ENCODE measurements around the gene SLC29A2. TPM values are rescaled to one million over a fixed set of nuclear protein-coding genes. Genes with fewer than 3 reads are reported as not detected.

SLC29A2 gene
- polyA plus RNA-seq, 2 donors = 4.7 to 7.8 TPM

DNA sequence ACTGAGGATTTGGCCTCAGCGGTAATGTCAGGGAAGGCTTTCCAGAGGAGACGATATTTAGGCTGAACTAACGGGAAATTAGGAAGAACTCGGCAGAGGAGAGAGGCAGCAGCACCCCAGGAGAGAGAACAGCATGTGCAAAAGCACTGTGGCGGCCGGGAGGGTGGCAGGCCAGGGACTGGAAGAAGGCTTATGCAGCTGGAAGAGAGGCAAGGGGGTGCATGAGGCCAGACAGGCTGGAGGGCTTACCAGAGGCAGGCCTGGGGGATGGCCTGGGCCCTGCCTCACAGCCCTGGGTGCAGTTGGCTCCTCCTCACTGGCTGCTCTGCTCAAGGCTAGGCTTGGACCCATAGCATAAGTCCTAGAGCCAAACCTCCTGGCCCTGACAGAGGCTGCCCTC, 41.6 kb upstream of the SLC29A2 start:
- WGBS, 2 donors = 77 to 85% methylated on average over 6 of the region's 6 CpGs
- no peak overlapping the region for H3K27ac ChIP-seq (ENCODE audit: low read depth in 2 of 2, low read length in 1 of 2)
- no peaks in the 10 kb centered on the region for H3K9me3 ChIP-seq (ENCODE audit: control insufficient read depth in 2 of 2, insufficient read depth in 1 of 2, low read depth in 1 of 2, low read length in 1 of 2)
- H3K4me1 ChIP-seq (ENCODE audit: control insufficient read depth in 2 of 2, insufficient read depth in 2 of 2, low read length in 1 of 2) = peaks cover 2 to 7% of the 10 kb centered on the region in 2 donors
- no peaks in the 10 kb centered on the region for H3K27me3 ChIP-seq (ENCODE audit: control insufficient read depth in 1 of 2, insufficient read depth in 2 of 2, low read length in 2 of 2)
- H3K36me3 ChIP-seq (ENCODE audit: control insufficient read depth in 2 of 2, insufficient read depth in 2 of 2, low read length in 1 of 2) = no peaks in the 10 kb centered on the region
- H3K4me3 ChIP-seq (ENCODE audit: low read depth in 1 of 2, low read length in 2 of 2) = no peak overlapping the region

DNA sequence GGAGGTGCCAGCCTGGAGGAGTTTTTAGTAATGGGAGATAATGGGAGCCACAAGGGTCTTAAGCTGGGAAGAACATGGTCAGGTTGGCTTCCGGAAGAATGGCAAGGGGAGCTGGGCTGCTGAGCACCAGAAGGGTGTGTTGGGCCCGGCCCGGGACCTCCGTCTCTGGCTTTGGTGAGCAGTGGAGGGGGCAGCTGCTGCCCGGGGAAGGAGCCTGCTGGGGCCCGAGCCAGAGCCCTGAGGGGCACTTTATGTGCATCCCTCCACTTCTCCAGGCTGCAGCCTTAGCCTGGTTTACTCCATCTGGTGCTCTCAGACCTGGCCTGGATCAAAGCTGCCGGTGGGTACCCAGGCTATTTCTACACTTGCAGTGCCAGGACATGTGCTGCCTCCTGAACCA, 40.5 kb upstream of the SLC29A2 start:
- Histone ChIP-seq H3K27me3 (ENCODE audit: control insufficient read depth in 1 of 2, insufficient read depth in 2 of 2, low read length in 2 of 2) (no peaks in the 10 kb centered on the region), H3K36me3 (ENCODE audit: control insufficient read depth in 2 of 2, insufficient read depth in 2 of 2, low read length in 1 of 2) (no peaks in the 10 kb centered on the region), H3K9me3 (ENCODE audit: control insufficient read depth in 2 of 2, insufficient read depth in 1 of 2, low read depth in 1 of 2, low read length in 1 of 2) (no peaks in the 10 kb centered on the region), H3K4me1 (ENCODE audit: control insufficient read depth in 2 of 2, insufficient read depth in 2 of 2, low read length in 1 of 2) (peaks cover 2 to 5% of the 10 kb centered on the region in 2 donors), H3K27ac (ENCODE audit: low read depth in 2 of 2, low read length in 1 of 2) (no peak overlapping the region), H3K4me3 (ENCODE audit: low read depth in 1 of 2, low read length in 2 of 2) (no peak overlapping the region)
- 55 to 66% methylated on average over 7 of the region's 7 CpGs for WGBS, 2 donors

DNA sequence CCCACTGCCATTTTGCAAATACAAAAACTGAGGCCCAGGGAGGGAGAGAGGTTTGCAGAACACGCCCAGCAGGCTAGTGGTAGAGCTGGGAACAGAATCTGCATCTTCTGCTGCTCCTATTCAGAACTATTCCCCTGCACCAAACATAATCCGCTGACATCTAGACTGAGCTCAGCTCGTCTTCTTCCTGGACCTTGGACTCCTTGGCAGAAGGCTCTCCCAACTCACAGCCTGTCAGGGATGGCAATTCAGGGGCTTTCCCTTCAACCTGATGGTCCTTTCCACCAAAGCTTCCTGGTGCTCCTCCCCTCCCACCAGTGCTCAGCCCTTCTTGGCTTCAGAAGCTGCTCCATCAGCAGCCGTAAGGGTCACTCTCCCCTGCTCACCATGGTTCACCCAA, 39.8 kb upstream of the SLC29A2 start:
- Histone ChIP-seq H3K36me3 (ENCODE audit: control insufficient read depth in 2 of 2, insufficient read depth in 2 of 2, low read length in 1 of 2) (no peaks in the 10 kb centered on the region), H3K4me3 (ENCODE audit: low read depth in 1 of 2, low read length in 2 of 2) (no peak overlapping the region), H3K4me1 (ENCODE audit: control insufficient read depth in 2 of 2, insufficient read depth in 2 of 2, low read length in 1 of 2) (peaks cover 2 to 5% of the 10 kb centered on the region in 2 donors), H3K9me3 (ENCODE audit: control insufficient read depth in 2 of 2, insufficient read depth in 1 of 2, low read depth in 1 of 2, low read length in 1 of 2) (no peaks in the 10 kb centered on the region), H3K27me3 (ENCODE audit: control insufficient read depth in 1 of 2, insufficient read depth in 2 of 2, low read length in 2 of 2) (no peaks in the 10 kb centered on the region), H3K27ac (ENCODE audit: low read depth in 2 of 2, low read length in 1 of 2) (no peak overlapping the region)
- WGBS, 2 donors = 57 to 64% methylated on average over 4 of the region's 4 CpGs

DNA sequence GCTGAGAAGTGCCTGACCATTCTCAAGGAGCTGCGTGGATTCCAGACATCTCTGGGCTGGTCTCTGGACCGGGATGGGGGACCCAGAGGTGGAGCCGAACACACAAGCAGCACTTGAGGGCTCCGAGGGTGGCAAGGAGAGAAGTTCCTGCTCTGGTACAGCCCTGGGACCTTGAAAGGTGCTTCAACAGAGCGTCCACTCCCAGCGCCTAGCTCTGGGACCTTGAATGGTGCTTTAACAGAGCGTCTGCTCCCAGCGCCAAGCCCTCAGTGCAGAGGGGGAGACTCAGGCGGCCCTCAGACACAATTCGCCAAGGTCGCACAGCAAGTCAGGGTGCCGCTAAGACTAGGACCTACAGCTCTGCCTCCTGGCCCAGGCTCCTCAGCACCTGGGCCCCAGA, 38.6 kb upstream of the SLC29A2 start:
- peak overlapping the region in 1 of 2 donors; percentile 9 for H3K27ac ChIP-seq (ENCODE audit: low read depth in 2 of 2, low read length in 1 of 2)
- no peaks in the 10 kb centered on the region for H3K27me3 ChIP-seq (ENCODE audit: control insufficient read depth in 1 of 2, insufficient read depth in 2 of 2, low read length in 2 of 2)
- no peak overlapping the region for H3K4me3 ChIP-seq (ENCODE audit: low read depth in 1 of 2, low read length in 2 of 2)

DNA sequence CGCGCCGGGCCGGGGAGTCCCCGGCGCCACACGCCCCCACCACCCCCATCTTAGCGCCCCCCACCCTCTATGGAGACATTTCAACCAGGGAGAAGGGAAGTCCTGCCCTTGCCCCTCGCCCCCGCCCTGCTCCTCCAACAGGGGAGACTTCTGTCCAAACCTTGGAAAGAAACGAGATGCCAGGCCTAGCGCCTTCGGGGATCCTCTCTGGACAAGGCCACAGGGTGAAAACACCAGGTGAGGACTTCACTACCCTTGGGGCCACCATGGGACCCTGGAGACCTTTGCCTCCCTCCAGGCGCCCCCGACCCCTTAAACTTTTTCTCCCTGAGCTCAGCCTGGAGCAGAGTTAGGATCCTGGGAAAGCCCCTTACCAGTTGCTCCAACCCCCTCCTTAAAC, 37.7 kb upstream of the SLC29A2 start:
- 20 to 38% methylated on average over 7 to 15 of the region's 15 CpGs for WGBS, 2 donors
- Histone ChIP-seq H3K9me3 (ENCODE audit: control insufficient read depth in 2 of 2, insufficient read depth in 1 of 2, low read depth in 1 of 2, low read length in 1 of 2) (no peaks in the 10 kb centered on the region), H3K4me1 (ENCODE audit: control insufficient read depth in 2 of 2, insufficient read depth in 2 of 2, low read length in 1 of 2) (peaks cover 2 to 5% of the 10 kb centered on the region in 2 donors), H3K27me3 (ENCODE audit: control insufficient read depth in 1 of 2, insufficient read depth in 2 of 2, low read length in 2 of 2) (no peaks in the 10 kb centered on the region), H3K36me3 (ENCODE audit: control insufficient read depth in 2 of 2, insufficient read depth in 2 of 2, low read length in 1 of 2) (no peaks in the 10 kb centered on the region), H3K27ac (ENCODE audit: low read depth in 2 of 2, low read length in 1 of 2) (peak overlapping the region in 1 of 2 donors; percentile 23), H3K4me3 (ENCODE audit: low read depth in 1 of 2, low read length in 2 of 2) (no peak overlapping the region)

More for the DNA sequence above, 38.6 kb upstream of the SLC29A2 start:
- no peaks in the 10 kb centered on the region for H3K9me3 ChIP-seq (ENCODE audit: control insufficient read depth in 2 of 2, insufficient read depth in 1 of 2, low read depth in 1 of 2, low read length in 1 of 2)
- peaks cover 2 to 5% of the 10 kb centered on the region in 2 donors for H3K4me1 ChIP-seq (ENCODE audit: control insufficient read depth in 2 of 2, insufficient read depth in 2 of 2, low read length in 1 of 2)
- WGBS, 2 donors = 78 to 82% methylated on average over 12 of the region's 12 CpGs
- no peaks in the 10 kb centered on the region for H3K36me3 ChIP-seq (ENCODE audit: control insufficient read depth in 2 of 2, insufficient read depth in 2 of 2, low read length in 1 of 2)

DNA sequence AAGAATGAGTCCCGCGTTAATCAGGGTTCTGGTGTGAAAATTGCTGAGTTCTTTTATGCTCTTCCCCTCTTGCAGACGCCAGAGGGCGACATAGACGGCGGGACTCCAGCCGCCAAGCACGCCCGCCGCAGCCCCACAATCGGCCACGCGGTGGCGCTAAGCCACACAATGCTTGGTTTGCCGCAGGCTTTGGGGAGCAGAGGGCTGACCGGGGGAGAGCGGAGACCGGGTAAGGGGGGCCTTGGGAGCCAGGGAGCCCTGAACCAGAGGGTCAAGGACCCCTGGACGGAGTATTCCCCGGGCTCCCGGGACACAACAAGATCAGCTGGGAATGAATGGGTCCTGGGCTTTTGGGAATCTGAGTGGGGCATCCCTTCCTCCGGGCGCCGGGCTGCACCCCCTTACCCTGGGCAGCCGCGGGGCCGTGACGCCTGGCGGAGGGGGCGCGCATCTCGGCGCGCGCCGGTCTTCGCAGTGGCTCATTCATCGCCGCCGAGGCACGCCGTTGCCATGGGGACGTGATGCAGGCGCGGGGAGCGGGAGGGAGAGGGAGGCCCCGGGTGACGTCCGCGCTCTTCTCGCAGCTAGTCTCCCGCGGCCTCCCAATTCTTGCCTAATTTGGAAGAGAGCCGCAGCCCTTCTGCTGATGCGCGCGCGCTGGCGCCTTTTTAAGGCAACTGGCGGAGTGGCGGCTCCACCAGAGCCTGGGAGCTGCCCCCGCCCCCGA, 37.1 kb upstream of the SLC29A2 start:
- no peaks in the 10 kb centered on the region for H3K27me3 ChIP-seq (ENCODE audit: control insufficient read depth in 1 of 2, insufficient read depth in 2 of 2, low read length in 2 of 2)
- WGBS, 2 donors = 0 to 1% methylated on average over 61 to 63 of the region's 63 CpGs
- no peaks in the 10 kb centered on the region for H3K9me3 ChIP-seq (ENCODE audit: control insufficient read depth in 2 of 2, insufficient read depth in 1 of 2, low read depth in 1 of 2, low read length in 1 of 2)
- peaks cover 2 to 5% of the 10 kb centered on the region in 2 donors for H3K4me1 ChIP-seq (ENCODE audit: control insufficient read depth in 2 of 2, insufficient read depth in 2 of 2, low read length in 1 of 2)
- H3K4me3 ChIP-seq (ENCODE audit: low read depth in 1 of 2, low read length in 2 of 2) = peak overlapping the region; percentile 7 to 25
- H3K27ac ChIP-seq (ENCODE audit: low read depth in 2 of 2, low read length in 1 of 2) = peak overlapping the region; percentile 30 to 65
- H3K36me3 ChIP-seq (ENCODE audit: control insufficient read depth in 2 of 2, insufficient read depth in 2 of 2, low read length in 1 of 2) = no peaks in the 10 kb centered on the region

DNA sequence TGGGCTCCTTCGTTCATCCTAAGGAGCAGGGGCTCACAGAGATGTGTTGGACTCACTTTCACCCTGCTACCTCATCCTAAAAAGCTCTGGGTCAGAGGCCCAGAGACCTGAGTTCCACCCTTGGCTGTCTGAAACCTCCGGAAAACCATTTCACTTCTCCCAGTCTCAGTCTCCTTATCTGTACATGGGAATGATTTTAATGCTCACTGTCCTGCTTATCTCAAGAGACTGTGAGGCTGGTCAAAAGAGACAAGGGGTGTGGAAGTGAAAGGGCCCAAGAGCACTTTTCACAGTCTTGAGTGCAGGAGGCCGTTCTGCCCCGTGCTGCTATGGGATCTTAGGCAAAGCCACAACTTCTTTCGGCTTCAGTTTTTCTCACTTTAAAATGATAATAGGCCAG, 36.1 kb upstream of the SLC29A2 start:
- no peaks in the 10 kb centered on the region for H3K27me3 ChIP-seq (ENCODE audit: control insufficient read depth in 1 of 2, insufficient read depth in 2 of 2, low read length in 2 of 2)
- no peaks in the 10 kb centered on the region for H3K9me3 ChIP-seq (ENCODE audit: control insufficient read depth in 2 of 2, insufficient read depth in 1 of 2, low read depth in 1 of 2, low read length in 1 of 2)
- no peaks in the 10 kb centered on the region for H3K36me3 ChIP-seq (ENCODE audit: control insufficient read depth in 2 of 2, insufficient read depth in 2 of 2, low read length in 1 of 2)
- 56 to 70% methylated on average over 5 of the region's 5 CpGs for WGBS, 2 donors
- H3K4me3 ChIP-seq (ENCODE audit: low read depth in 1 of 2, low read length in 2 of 2) = no peak overlapping the region
- H3K4me1 ChIP-seq (ENCODE audit: control insufficient read depth in 2 of 2, insufficient read depth in 2 of 2, low read length in 1 of 2) = peaks cover 2 to 5% of the 10 kb centered on the region in 2 donors
- no peak overlapping the region for H3K27ac ChIP-seq (ENCODE audit: low read depth in 2 of 2, low read length in 1 of 2)

DNA sequence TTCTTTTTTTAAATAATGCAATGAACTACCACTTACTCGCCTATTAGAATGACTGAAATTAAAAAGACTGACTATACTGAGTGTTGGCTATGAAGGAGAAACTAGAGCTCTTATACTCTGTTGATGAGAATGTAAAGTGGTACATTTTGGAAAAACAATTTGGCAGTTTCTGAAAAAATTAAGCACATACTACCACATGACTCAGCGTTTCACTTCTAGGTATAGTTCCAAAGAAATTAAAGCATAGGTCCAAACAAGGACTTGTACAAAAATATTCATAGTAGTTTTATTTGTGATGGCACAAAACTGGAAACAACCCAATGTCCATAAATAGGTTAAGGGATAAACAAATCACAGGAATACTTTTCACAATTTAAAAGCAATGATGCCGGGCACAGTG, 22.4 kb upstream of the SLC29A2 start:
- H3K27me3 ChIP-seq (ENCODE audit: control insufficient read depth in 1 of 2, insufficient read depth in 2 of 2, low read length in 2 of 2) = no peaks in the 10 kb centered on the region
- no peak overlapping the region for H3K4me3 ChIP-seq (ENCODE audit: low read depth in 1 of 2, low read length in 2 of 2)
- WGBS, 2 donors = 68 to 74% methylated on average over 3 of the region's 3 CpGs

DNA sequence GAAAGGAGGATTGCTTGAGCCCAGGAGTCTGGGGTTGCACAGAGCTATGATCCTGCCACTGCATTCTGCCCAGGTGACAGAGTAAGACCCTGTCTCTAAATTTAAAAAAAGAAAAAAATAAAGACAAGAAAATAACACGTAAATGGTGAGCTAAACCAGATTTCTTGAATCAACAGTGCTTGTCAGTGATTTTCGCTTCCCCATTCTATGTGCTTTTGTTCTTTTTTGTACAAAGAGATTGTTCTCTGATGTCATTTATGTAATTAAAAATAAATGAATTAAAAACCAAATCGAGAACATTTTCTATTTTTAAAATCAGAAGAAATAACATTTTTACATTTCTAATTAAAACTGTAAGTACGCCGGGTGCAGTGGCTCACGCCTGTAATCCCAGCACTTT, 19.8 kb upstream of the SLC29A2 start:
- Histone ChIP-seq H3K4me3 (ENCODE audit: low read depth in 1 of 2, low read length in 2 of 2) (no peak overlapping the region), H3K4me1 (ENCODE audit: control insufficient read depth in 2 of 2, insufficient read depth in 2 of 2, low read length in 1 of 2) (no peaks in the 10 kb centered on the region), H3K9me3 (ENCODE audit: control insufficient read depth in 2 of 2, insufficient read depth in 1 of 2, low read depth in 1 of 2, low read length in 1 of 2) (no peaks in the 10 kb centered on the region), H3K27ac (ENCODE audit: low read depth in 2 of 2, low read length in 1 of 2) (no peak overlapping the region), H3K27me3 (ENCODE audit: control insufficient read depth in 1 of 2, insufficient read depth in 2 of 2, low read length in 2 of 2) (no peaks in the 10 kb centered on the region), H3K36me3 (ENCODE audit: control insufficient read depth in 2 of 2, insufficient read depth in 2 of 2, low read length in 1 of 2) (no peaks in the 10 kb centered on the region)
- 69 to 79% methylated on average over 6 of the region's 6 CpGs for WGBS, 2 donors

More for the DNA sequence above, 22.4 kb upstream of the SLC29A2 start:
- Histone ChIP-seq H3K9me3 (ENCODE audit: control insufficient read depth in 2 of 2, insufficient read depth in 1 of 2, low read depth in 1 of 2, low read length in 1 of 2) (no peaks in the 10 kb centered on the region), H3K4me1 (ENCODE audit: control insufficient read depth in 2 of 2, insufficient read depth in 2 of 2, low read length in 1 of 2) (no peaks in the 10 kb centered on the region), H3K36me3 (ENCODE audit: control insufficient read depth in 2 of 2, insufficient read depth in 2 of 2, low read length in 1 of 2) (no peaks in the 10 kb centered on the region), H3K27ac (ENCODE audit: low read depth in 2 of 2, low read length in 1 of 2) (no peak overlapping the region)

DNA sequence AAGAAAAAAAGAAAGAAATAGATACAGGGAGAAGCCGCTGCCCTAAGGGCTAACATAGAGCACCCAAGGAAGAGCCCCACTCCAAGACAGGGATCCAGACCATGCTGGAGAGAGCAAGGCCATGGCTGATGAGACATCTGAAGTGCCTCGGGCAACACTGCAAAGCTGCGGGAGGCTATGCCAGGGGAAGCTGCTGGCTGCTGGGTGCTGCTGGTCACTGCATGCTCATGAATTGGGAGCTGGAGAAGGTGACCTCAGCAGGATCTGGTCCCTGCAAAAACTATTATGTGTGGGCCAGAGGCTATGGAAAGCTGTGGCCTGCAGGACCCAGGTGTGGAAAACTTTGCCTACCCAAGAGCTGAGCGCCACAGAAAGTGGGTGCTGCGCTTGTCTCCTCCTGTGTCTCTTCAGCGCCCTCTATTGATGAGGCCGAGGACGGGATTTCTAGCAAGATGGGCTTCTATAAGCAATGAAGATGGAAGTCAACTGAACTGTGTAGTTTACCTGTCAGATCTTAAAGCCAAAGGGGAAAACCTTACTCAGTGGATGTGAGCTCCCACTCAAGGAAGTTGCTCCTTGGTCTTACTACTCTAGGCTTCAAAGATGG, 17.3 kb upstream of the SLC29A2 start:
- H3K4me1 ChIP-seq (ENCODE audit: control insufficient read depth in 2 of 2, insufficient read depth in 2 of 2, low read length in 1 of 2) = no peaks in the 10 kb centered on the region
- H3K9me3 ChIP-seq (ENCODE audit: control insufficient read depth in 2 of 2, insufficient read depth in 1 of 2, low read depth in 1 of 2, low read length in 1 of 2) = no peaks in the 10 kb centered on the region
- no peaks in the 10 kb centered on the region for H3K27me3 ChIP-seq (ENCODE audit: control insufficient read depth in 1 of 2, insufficient read depth in 2 of 2, low read length in 2 of 2)
- no peaks in the 10 kb centered on the region for H3K36me3 ChIP-seq (ENCODE audit: control insufficient read depth in 2 of 2, insufficient read depth in 2 of 2, low read length in 1 of 2)
- 21 to 27% methylated on average over 8 of the region's 8 CpGs for whole genome bisulfite sequencing, 2 donors
- no peak overlapping the region for H3K4me3 ChIP-seq (ENCODE audit: low read depth in 1 of 2, low read length in 2 of 2)
- H3K27ac ChIP-seq (ENCODE audit: low read depth in 2 of 2, low read length in 1 of 2) = no peak overlapping the region

Measured in esophagus (tissue), 2 donors.